Nephron progenitor cell (in vitro differentiated cells): ENCODE data around the gene NRIP1.
A peak's percentile ranks its signal among the peaks of the same experiment; 100 is the strongest.
"Not testable (repeated sequence)": the region's sequence is repeated elsewhere in the genome, so short reads cannot be mapped to it uniquely, and the experiment has no call there.

ENCODE experiments used
- DNase-seq: peaks from one replicate; pipeline ENCODE4 v3.0.0; 2021
- H3K27ac Mint-ChIP-seq: 2 replicates; pipeline ENCODE4 v1.8.0; 2021; ENCODE audit warnings: mild to moderate bottlenecking, moderate library complexity, mixed read lengths
- H3K27me3 Mint-ChIP-seq: 2 replicates; pipeline ENCODE4 v1.8.0; 2021; ENCODE audit warnings: mild to moderate bottlenecking, low read depth, mixed read lengths; ENCODE audit not compliant: poor library complexity
- H3K36me3 Mint-ChIP-seq: 2 replicates; pipeline ENCODE4 v1.8.0; 2021; ENCODE audit warnings: low read depth, mixed read lengths
- H3K4me1 Mint-ChIP-seq: 2 replicates; pipeline ENCODE4 v1.8.0; 2021; ENCODE audit warnings: mixed read lengths
- H3K4me3 Mint-ChIP-seq: 2 replicates; pipeline ENCODE4 v1.8.0; 2021; ENCODE audit warnings: mild to moderate bottlenecking, moderate library complexity, mixed read lengths
- H3K9me3 Mint-ChIP-seq: 2 replicates; pipeline ENCODE4 v1.8.0; 2021; ENCODE audit warnings: mild to moderate bottlenecking, moderate library complexity, mixed read lengths
- CTCF ChIP-seq: fragments of 200-600 bp; sonication (generic); IDR thresholded peaks from 2 replicates; pipeline ENCODE4 v1.5.0; 2021; ENCODE audit warnings: antibody characterized with exemption

NRIP1 gene

GRCh38 chr21:15036189-15036588 lies 28.6 kb downstream of the NRIP1 start:
- Mint-ChIP-seq H3K27ac (peak overlapping the region; percentile 66), H3K9me3 (peaks cover 19% of the 10 kb centered on the region), H3K27me3 (no peaks in the 10 kb centered on the region), H3K36me3 (peaks cover 76% of the 10 kb centered on the region), H3K4me3 (no peak overlapping the region), H3K4me1 (peaks cover 14% of the 10 kb centered on the region)
- DNase-seq: no peak
- TF ChIP-seq CTCF: no peak

GRCh38 chr21:15034126-15034853 lies 30.5 kb downstream of the NRIP1 start:
- no peaks in the 10 kb centered on the region for H3K27me3 Mint-ChIP-seq
- no peak for DNase-seq
- H3K4me3 Mint-ChIP-seq: no peak overlapping the region
- peak overlapping the region; percentile 92 for H3K27ac Mint-ChIP-seq
- H3K4me1 Mint-ChIP-seq: peaks cover 18% of the 10 kb centered on the region
- TF ChIP-seq CTCF: no peak
- peaks cover 75% of the 10 kb centered on the region for H3K36me3 Mint-ChIP-seq
- peaks cover 15% of the 10 kb centered on the region for H3K9me3 Mint-ChIP-seq

- H3K36me3 Mint-ChIP-seq: peaks cover 62% of the 10 kb centered on the region
- H3K4me3 Mint-ChIP-seq: no peak overlapping the region
- peaks cover 15% of the 10 kb centered on the region for H3K9me3 Mint-ChIP-seq
- DNase-seq: no peak
- no peak for TF ChIP-seq CTCF
- no peaks in the 10 kb centered on the region for H3K27me3 Mint-ChIP-seq
- no peak overlapping the region for H3K27ac Mint-ChIP-seq
- H3K4me1 Mint-ChIP-seq: peaks cover 24% of the 10 kb centered on the region
Observed at GRCh38 chr21:15031790-15032357, 32.9 kb downstream of the NRIP1 start.

- Mint-ChIP-seq H3K36me3 (peaks cover 65% of the 10 kb centered on the region), H3K9me3 (peaks cover 15% of the 10 kb centered on the region), H3K4me1 (peaks cover 24% of the 10 kb centered on the region)
- H3K27ac Mint-ChIP-seq, H3K27me3 Mint-ChIP-seq, DNase-seq, H3K4me3 Mint-ChIP-seq: not testable (repeated sequence)
Observed at GRCh38 chr21:15031362-15031761, 33.4 kb downstream of the NRIP1 start.

- not testable (repeated sequence) for DNase-seq, H3K27me3 Mint-ChIP-seq, H3K27ac Mint-ChIP-seq, H3K4me3 Mint-ChIP-seq
- Mint-ChIP-seq H3K36me3 (peaks cover 65% of the 10 kb centered on the region), H3K9me3 (peaks cover 15% of the 10 kb centered on the region), H3K4me1 (peaks cover 24% of the 10 kb centered on the region)
Observed at GRCh38 chr21:15030861-15031260, 33.9 kb downstream of the NRIP1 start.

- Mint-ChIP-seq H3K27ac (peak overlapping the region; percentile 28), H3K9me3 (peaks cover 18% of the 10 kb centered on the region), H3K36me3 (peaks cover 74% of the 10 kb centered on the region), H3K4me3 (no peak overlapping the region), H3K27me3 (no peaks in the 10 kb centered on the region), H3K4me1 (peaks cover 20% of the 10 kb centered on the region)
- TF ChIP-seq CTCF: no peak
- no peak for DNase-seq
Observed at GRCh38 chr21:15029077-15029476, 35.7 kb downstream of the NRIP1 start.

- Mint-ChIP-seq H3K4me3 (no peak overlapping the region), H3K9me3 (peaks cover 15% of the 10 kb centered on the region)
Observed at GRCh38 chr21:15028186-15028585, 36.6 kb downstream of the NRIP1 start.

More at GRCh38 chr21:15028186-15028585, 36.6 kb downstream of the NRIP1 start:
- no peaks in the 10 kb centered on the region for H3K27me3 Mint-ChIP-seq
- no peak for DNase-seq
- peaks cover 72% of the 10 kb centered on the region for H3K36me3 Mint-ChIP-seq
- H3K4me1 Mint-ChIP-seq: peaks cover 20% of the 10 kb centered on the region
- TF ChIP-seq CTCF: no peak
- peak overlapping the region; percentile 18 for H3K27ac Mint-ChIP-seq
